Epithelial cell of proximal tubule (primary cell): ENCODE data around the gene SOX6. TPM values are rescaled to one million over a fixed set of nuclear protein-coding genes. Genes with fewer than 3 reads are reported as not detected.

ENCODE experiments used
- DNase-seq: peaks from one replicate; pipeline ENCODE4 v3.0.0-alpha.2; 2011; ENCODE audit warnings: low read depth
- H3K4me3 ChIP-seq: 2 replicates; pipeline ENCODE4 v1.5.1; 2011; ENCODE audit warnings: low read depth, mild to moderate bottlenecking, low read length
- CTCF ChIP-seq: conservative IDR thresholded peaks from 2 replicates; pipeline ENCODE4 v1.5.1; 2012; ENCODE audit warnings: low read depth, mild to moderate bottlenecking, low read length
- total RNA-seq: library from RNA; depleted of rRNA; stranded (reverse); fragments of >200 nt; gene quantifications from 2 replicates; pipeline ENCODE4 v1.2.3, GENCODE V29; 2015

The SOX6 gene
- total RNA-seq, 1 donor from 2014 or later, result 1.6 TPM

- DNase-seq, result no peak
- no peak overlapping the region for H3K4me3 ChIP-seq
- TF ChIP-seq CTCF, result no peak
Observed at GRCh38 chr11:16265022-16265421, 91.3 kb downstream of the SOX6 start.

- H3K4me3 ChIP-seq, result no peak overlapping the region
- peak; percentile 59 for DNase-seq
- TF ChIP-seq CTCF, result no peak
Observed at GRCh38 chr11:16262645-16262955, 93.7 kb downstream of the SOX6 start.

- DNase-seq, result peak; percentile 54
- TF ChIP-seq CTCF, result no peak
- H3K4me3 ChIP-seq, result no peak overlapping the region
Observed at GRCh38 chr11:16261836-16262644, 94.3 kb downstream of the SOX6 start.

- peak; percentile 4 for DNase-seq
- peak; percentile 58 for TF ChIP-seq CTCF
- H3K4me3 ChIP-seq, result no peak overlapping the region
Observed at GRCh38 chr11:16252373-16252772, 104.0 kb downstream of the SOX6 start.

GRCh38 chr11:16248248-16248647, 108.1 kb downstream of the SOX6 start:
- H3K4me3 ChIP-seq, result no peak overlapping the region
- no peak for DNase-seq
- no peak for TF ChIP-seq CTCF

DNA sequence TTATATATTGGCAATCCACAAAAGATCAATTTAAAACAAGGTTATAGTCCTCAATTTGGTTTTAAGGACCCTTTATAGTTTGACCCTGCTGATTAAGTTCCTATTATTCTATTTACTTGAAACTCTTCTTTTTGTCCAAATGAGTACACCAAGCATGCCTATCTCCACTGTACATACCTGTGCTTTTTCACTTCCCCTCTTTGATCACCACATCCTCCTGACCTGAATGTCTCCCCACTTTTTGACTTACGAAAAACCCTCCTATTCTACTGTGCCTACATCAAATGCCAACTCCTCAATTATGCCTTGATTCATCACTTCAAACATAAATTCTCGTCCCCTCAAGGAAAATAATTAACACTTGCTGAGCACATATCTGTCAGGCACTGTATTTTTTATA, 113.5 kb downstream of the SOX6 start:
- DNase-seq, result no peak
- H3K4me3 ChIP-seq, result no peak overlapping the region
- no peak for TF ChIP-seq CTCF

DNA sequence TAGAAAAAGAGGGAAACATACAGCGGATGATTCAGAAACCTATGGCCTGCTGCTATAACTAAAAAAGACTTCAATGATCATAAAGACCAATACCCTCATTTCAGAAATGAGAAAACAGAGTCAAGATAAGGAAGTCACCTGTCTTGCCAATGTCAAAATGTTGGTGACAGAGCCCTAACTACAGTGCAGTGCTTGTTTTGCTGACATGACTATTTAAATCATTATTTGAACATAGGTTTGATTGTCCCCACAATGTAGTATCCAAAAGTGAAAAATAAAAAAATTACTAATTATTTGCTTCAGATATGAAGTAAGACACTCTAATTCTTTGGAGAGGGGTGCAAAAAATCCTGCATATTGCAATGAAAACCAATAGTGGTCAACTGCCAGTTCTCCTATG, 115.7 kb downstream of the SOX6 start:
- TF ChIP-seq CTCF, result no peak
- no peak for DNase-seq

More for the DNA sequence above, 115.7 kb downstream of the SOX6 start:
- no peak overlapping the region for H3K4me3 ChIP-seq
